HepG2 (cell line): Measurements from ENCODE around the gene DTWD2. TPM values are rescaled to one million over a fixed set of nuclear protein-coding genes. Genes with fewer than 3 reads are reported as not detected.

Experiments used
- BRCA1 ChIP-seq: sonication (generic); formaldehyde crosslinking; IDR thresholded peaks from 2 replicates; pipeline ENCODE4 v1.4.0; 2020; ENCODE audit warnings: missing genetic modification reagents
- CBX2 ChIP-seq, 2 experiments: fragments of 200-600 bp in 1 of 2; sonication (generic); formaldehyde crosslinking in 1 of 2; IDR thresholded peaks; 2 replicates each; pipeline versions ENCODE4 v1.7.0 to v1.8.1; 2018 to 2022; ENCODE audit warnings: low read depth in 2 of 2, low read length in 1 of 2, mild to moderate bottlenecking in 1 of 2, missing genetic modification reagents in 1 of 2
- DBP ChIP-seq: sonication (generic); formaldehyde crosslinking; IDR thresholded peaks from 2 replicates; pipeline ENCODE4 v1.4.0; 2020; ENCODE audit warnings: missing genetic modification reagents; ENCODE audit errors: not compliant biosample characterization
- FLYWCH1 ChIP-seq: sonication (generic); formaldehyde crosslinking; IDR thresholded peaks from 2 replicates; pipeline ENCODE4 v1.8.1; 2023; ENCODE audit warnings: mild to moderate bottlenecking, missing genetic modification reagents
- FOXM1 ChIP-seq: sonication (generic); formaldehyde crosslinking; IDR thresholded peaks from 2 replicates; pipeline ENCODE4 v1.5.0; 2020; ENCODE audit warnings: missing genetic modification reagents
- JUND ChIP-seq: sonication (generic); formaldehyde crosslinking; IDR thresholded peaks from 2 replicates; pipeline ENCODE4 v1.8.0; 2022; ENCODE audit warnings: mild to moderate bottlenecking, missing genetic modification reagents
- MYC ChIP-seq: sonication (generic); formaldehyde crosslinking; IDR thresholded peaks from 2 replicates; pipeline ENCODE4 v1.9.0; 2021; ENCODE audit warnings: missing genetic modification reagents, borderline replicate concordance
- PBX2 ChIP-seq: IDR thresholded peaks from 2 replicates; pipeline ENCODE4 v1.6.1; 2016; ENCODE audit warnings: control low read depth
- REPIN1 ChIP-seq: sonication (generic); formaldehyde crosslinking; IDR thresholded peaks from 2 replicates; pipeline ENCODE4 v1.8.0; 2022; ENCODE audit warnings: missing genetic modification reagents, low read depth, mild to moderate bottlenecking, borderline replicate concordance
- SNAPC5 ChIP-seq: sonication (generic); formaldehyde crosslinking; IDR thresholded peaks from 2 replicates; pipeline ENCODE4 v1.8.1; 2023; ENCODE audit warnings: mild to moderate bottlenecking, missing genetic modification reagents, borderline replicate concordance
- ZBTB21 ChIP-seq: sonication (generic); formaldehyde crosslinking; IDR thresholded peaks from 2 replicates; pipeline ENCODE4 v1.4.0; 2020; ENCODE audit warnings: missing genetic modification reagents
- ZBTB49 ChIP-seq: sonication (generic); formaldehyde crosslinking; IDR thresholded peaks from 2 replicates; pipeline ENCODE4 v1.4.0; 2020; ENCODE audit warnings: missing genetic modification reagents, borderline replicate concordance
- ZNF205 ChIP-seq: IDR thresholded peaks from 2 replicates; pipeline ENCODE4 v1.6.1; 2018; ENCODE audit warnings: missing biosample characterization, missing genetic modification reagents
- ZNF329 ChIP-seq: sonication (generic); formaldehyde crosslinking; IDR thresholded peaks from 2 replicates; pipeline ENCODE4 v1.9.0; 2021; ENCODE audit warnings: low read depth, mild to moderate bottlenecking, missing genetic modification reagents
- ZNF337 ChIP-seq: sonication (generic); formaldehyde crosslinking; IDR thresholded peaks from 2 replicates; pipeline ENCODE4 v1.5.1; 2020; ENCODE audit warnings: missing genetic modification reagents, low read depth, mild to moderate bottlenecking, borderline replicate concordance
- ZNF350 ChIP-seq: sonication (generic); formaldehyde crosslinking; IDR thresholded peaks from 2 replicates; pipeline ENCODE4 v1.4.0; 2020; ENCODE audit warnings: mild to moderate bottlenecking, low read depth, missing genetic modification reagents, borderline replicate concordance
- ZNF446 ChIP-seq: sonication (generic); formaldehyde crosslinking; IDR thresholded peaks from 2 replicates; pipeline ENCODE4 v1.5.0; 2020; ENCODE audit warnings: mild to moderate bottlenecking, missing genetic modification reagents
- ZNF639 ChIP-seq: conservative IDR thresholded peaks from 2 replicates; pipeline ENCODE4 v1.6.1; 2018; ENCODE audit warnings: missing genetic modification reagents
- ZSCAN5A ChIP-seq: sonication (generic); formaldehyde crosslinking; IDR thresholded peaks from 2 replicates; pipeline ENCODE4 v1.8.0; 2022; ENCODE audit warnings: mild to moderate bottlenecking, missing genetic modification reagents, borderline replicate concordance
- polyA plus RNA-seq, 8 experiments: library from polyadenylated mRNA; depleted of rRNA in 3 of 8; stranded (reverse) in 7 of 8; unstranded in 1 of 8; fragments of >200 nt; fragmentation: Illumina TruSeq in 4 of 8; extraction: Trizol in 4 of 8; gene quantifications; 2 replicates each; pipeline versions ENCODE4 v1.2.1 to v1.2.3, GENCODE V29; 2011 to 2016; ENCODE audit warnings: low read depth in 4 of 8, missing spikeins in 1 of 8, mixed read lengths in 1 of 8; ENCODE audit not compliant: insufficient read depth in 1 of 8
- total RNA-seq, 5 experiments: library from RNA; depleted of rRNA; stranded (reverse); fragments of >200 nt; fragmentation: Illumina TruSeq; extraction: Trizol; gene quantifications; 2 replicates each; pipeline ENCODE4 v1.2.3, GENCODE V29; 2016; ENCODE audit warnings: low read depth in 1 of 5

DTWD2 gene
- total and polyA plus RNA-seq, 2 of the 13 experiments (the other 11 are each of a cell fraction or from before 2014, with no cell fraction given) = 1.6 to 6.0 TPM

GRCh38 chr5:118987988-118988865, at the start of gene DTWD2 (continued):
- TF ChIP-seq ZBTB49 (no peak), MYC (CRISPR knock-in tag) (peak; percentile 87; the same call in 1 of the 2 replicates), FLYWCH1 (CRISPR knock-in tag) (no peak), ZNF205 (CRISPR knock-in tag) (peak; percentile 48; the same call in 1 of the 2 replicates), ZNF350 (peak; percentile 80), SNAPC5 (CRISPR knock-in tag) (peak; percentile 41; the same call in 1 of the 2 replicates), ZNF639 (0 out of 2 replicates have a peak, but pooled peaks have one; percentile 54), ZNF446 (no peak), DBP (CRISPR knock-in tag) (no peak), BRCA1 (CRISPR knock-in tag) (peak; percentile 96), JUND (CRISPR knock-in tag) (0 out of 2 replicates have a peak, but pooled peaks have one; percentile 47), CBX2 (IDR thresholded peaks at IDR 0.05; ENCODE audit: low read depth, low read length) (no peak), CBX2 (CRISPR knock-in tag; IDR thresholded peaks at IDR 0.05; ENCODE audit: low read depth) (no peak; the same call in 1 of the 2 replicates), ZBTB21 (CRISPR knock-in tag) (no peak), PBX2 (CRISPR knock-in tag) (no peak), REPIN1 (CRISPR knock-in tag) (peak; percentile 90), ZNF337 (0 out of 2 replicates have a peak, but pooled peaks have one; percentile 72), ZSCAN5A (CRISPR knock-in tag) (peak; percentile 91; the same call in 1 of the 2 replicates), FOXM1 (CRISPR knock-in tag) (no peak), ZNF329 (CRISPR knock-in tag) (0 out of 2 replicates have a peak, but pooled peaks have one; percentile 42)
